Measurements from ENCODE around the gene CSTF1.

Gene CSTF1

GRCh38 chr20:56445130-56445529 is 52.7 kb downstream of the CSTF1 start:
- Histone ChIP-seq H3K4me3 (ENCODE audit: low read depth, low read length) (no peak overlapping the region), H3K27me3 (ENCODE audit: insufficient read depth, low read depth, severe bottlenecking) (peaks cover 79% of the 10 kb centered on the region), H3K27ac (no peak overlapping the region), H3K36me3 (no peaks in the 10 kb centered on the region), H3K9me3 (ENCODE audit: severe bottlenecking) (no peaks in the 10 kb centered on the region)
- TF ChIP-seq, protein P1, sequence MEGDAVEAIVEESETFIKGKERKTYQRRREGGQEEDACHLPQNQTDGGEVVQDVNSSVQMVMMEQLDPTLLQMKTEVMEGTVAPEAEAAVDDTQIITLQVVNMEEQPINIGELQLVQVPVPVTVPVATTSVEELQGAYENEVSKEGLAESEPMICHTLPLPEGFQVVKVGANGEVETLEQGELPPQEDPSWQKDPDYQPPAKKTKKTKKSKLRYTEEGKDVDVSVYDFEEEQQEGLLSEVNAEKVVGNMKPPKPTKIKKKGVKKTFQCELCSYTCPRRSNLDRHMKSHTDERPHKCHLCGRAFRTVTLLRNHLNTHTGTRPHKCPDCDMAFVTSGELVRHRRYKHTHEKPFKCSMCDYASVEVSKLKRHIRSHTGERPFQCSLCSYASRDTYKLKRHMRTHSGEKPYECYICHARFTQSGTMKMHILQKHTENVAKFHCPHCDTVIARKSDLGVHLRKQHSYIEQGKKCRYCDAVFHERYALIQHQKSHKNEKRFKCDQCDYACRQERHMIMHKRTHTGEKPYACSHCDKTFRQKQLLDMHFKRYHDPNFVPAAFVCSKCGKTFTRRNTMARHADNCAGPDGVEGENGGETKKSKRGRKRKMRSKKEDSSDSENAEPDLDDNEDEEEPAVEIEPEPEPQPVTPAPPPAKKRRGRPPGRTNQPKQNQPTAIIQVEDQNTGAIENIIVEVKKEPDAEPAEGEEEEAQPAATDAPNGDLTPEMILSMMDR (IDR thresholded peaks at IDR 0.05; ENCODE audit: low read depth, low read length) = no peak
- no peak for DNase-seq

DNA sequence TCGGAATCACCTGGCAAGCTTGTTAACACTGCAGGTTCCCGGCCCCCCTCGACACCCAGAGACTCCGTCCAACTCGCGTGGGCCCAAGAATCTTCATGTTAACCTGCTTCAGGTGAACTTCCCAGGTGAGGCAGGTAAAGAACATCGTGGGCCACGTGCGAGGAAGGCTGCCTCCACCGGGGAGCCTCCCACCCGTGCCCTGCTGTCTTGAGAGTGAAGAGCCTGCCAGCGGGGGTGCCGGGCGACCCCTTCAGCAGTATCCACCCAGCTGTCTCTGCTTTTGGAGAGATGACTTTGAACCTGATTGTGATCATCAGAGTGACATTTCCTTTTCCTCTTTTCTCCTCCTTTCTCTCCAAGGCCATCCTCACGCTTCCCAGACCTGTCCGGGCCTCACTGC is 53.1 kb downstream of the CSTF1 start:
- Histone ChIP-seq H3K4me3 (ENCODE audit: low read depth, low read length) (no peak overlapping the region), H3K27me3 (ENCODE audit: insufficient read depth, low read depth, severe bottlenecking) (peaks cover 79% of the 10 kb centered on the region), H3K36me3 (no peaks in the 10 kb centered on the region), H3K9me3 (ENCODE audit: severe bottlenecking) (no peaks in the 10 kb centered on the region), H3K27ac (no peak overlapping the region)
- no peak for DNase-seq
- TF ChIP-seq, protein P1 (IDR thresholded peaks at IDR 0.05; ENCODE audit: low read depth, low read length) = no peak

GRCh38 chr20:56447227-56447626 is 54.8 kb downstream of the CSTF1 start:
- no peak for DNase-seq
- no peak overlapping the region for H3K4me3 ChIP-seq (ENCODE audit: low read depth, low read length)
- H3K36me3 ChIP-seq = no peaks in the 10 kb centered on the region
- H3K9me3 ChIP-seq (ENCODE audit: severe bottlenecking) = no peaks in the 10 kb centered on the region
- H3K27ac ChIP-seq = no peak overlapping the region
- peaks cover 75% of the 10 kb centered on the region for H3K27me3 ChIP-seq (ENCODE audit: insufficient read depth, low read depth, severe bottlenecking)
- TF ChIP-seq, protein P1 (IDR thresholded peaks at IDR 0.05; ENCODE audit: low read depth, low read length) = no peak

DNA sequence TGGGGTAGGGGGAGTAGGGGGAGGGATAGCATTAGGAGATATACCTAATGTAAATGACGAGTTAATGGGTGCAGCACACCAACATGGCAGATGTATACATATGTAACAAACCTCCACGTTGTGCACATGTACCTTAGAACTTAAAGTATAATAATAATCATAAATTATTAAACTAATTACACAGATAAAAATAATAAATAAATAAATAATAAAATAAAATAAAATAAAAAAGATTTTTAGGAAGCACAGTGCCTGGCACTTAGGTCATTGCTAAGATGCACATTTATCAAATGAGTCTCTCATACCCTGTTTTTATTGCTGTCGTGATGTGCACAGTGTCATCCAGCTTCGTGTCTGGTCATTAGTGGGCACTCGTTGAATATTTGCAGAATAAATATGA is 57.0 kb downstream of the CSTF1 start:
- H3K27ac ChIP-seq = no peak overlapping the region
- H3K27me3 ChIP-seq (ENCODE audit: insufficient read depth, low read depth, severe bottlenecking) = peaks cover 72% of the 10 kb centered on the region
- TF ChIP-seq, protein P1 (IDR thresholded peaks at IDR 0.05; ENCODE audit: low read depth, low read length) = no peak
- H3K4me3 ChIP-seq (ENCODE audit: low read depth, low read length) = no peak overlapping the region
- no peaks in the 10 kb centered on the region for H3K36me3 ChIP-seq
- H3K9me3 ChIP-seq (ENCODE audit: severe bottlenecking) = no peaks in the 10 kb centered on the region
- no peak for DNase-seq

DNA sequence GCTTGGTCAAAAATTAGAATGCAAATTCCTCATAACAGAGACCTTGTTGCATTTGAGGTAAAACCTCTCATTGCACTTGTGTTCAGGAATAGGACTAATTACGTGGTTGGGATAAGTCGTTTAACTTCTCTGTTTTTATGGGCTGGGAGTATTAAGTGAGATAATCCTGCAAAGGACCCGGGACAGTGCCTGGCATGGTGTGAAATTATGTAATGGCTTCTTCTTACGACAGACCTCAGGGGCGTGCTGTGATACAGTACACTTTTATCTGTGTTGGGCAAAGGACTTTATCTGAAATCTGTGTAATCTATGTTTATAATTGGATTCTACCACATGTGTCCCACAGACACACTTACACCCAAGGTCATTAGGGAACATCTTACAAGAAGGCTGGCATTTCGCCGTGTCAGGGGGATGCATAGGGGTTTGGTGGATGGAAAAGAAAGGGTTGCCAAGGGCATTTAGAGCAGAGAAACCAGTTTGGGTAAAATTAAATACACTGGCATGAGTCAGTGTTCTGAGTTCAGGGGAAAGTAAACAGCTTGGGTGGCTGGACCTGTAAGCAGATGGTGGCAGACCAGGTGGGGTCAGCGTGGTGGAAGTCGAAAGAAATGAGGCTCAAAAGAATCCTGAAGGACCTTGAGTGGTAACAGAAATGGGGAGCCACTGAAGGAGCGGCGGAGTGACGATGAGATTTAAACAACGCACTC is 58.8 kb downstream of the CSTF1 start:
- no peak overlapping the region for H3K4me3 ChIP-seq (ENCODE audit: low read depth, low read length)
- TF ChIP-seq, protein P1 (IDR thresholded peaks at IDR 0.05; ENCODE audit: low read depth, low read length) = no peak
- no peak overlapping the region for H3K27ac ChIP-seq
- DNase-seq = no peak
- H3K9me3 ChIP-seq (ENCODE audit: severe bottlenecking) = no peaks in the 10 kb centered on the region
- H3K27me3 ChIP-seq (ENCODE audit: insufficient read depth, low read depth, severe bottlenecking) = peaks cover 72% of the 10 kb centered on the region
- H3K36me3 ChIP-seq = no peaks in the 10 kb centered on the region

DNA sequence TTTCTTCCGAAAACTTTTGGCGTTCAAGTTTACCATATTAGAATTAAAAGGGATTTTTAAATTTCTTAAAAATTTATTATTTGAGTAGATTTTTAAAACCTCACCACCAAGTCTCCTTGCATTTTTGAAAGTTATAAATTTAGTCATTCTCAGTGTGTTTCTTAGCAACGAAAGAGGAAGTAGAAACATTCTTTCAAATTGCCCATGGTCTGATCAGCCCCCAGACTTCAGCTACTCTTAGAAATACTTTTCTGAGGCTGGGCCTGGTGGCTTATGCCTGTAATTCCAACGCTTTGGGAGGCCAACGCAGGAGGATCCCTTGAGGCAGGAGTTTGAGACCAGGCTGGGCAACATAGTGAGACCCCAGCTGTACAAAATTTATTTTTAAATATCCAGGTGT is 60.9 kb downstream of the CSTF1 start:
- Histone ChIP-seq H3K27me3 (ENCODE audit: insufficient read depth, low read depth, severe bottlenecking) (peaks cover 77% of the 10 kb centered on the region), H3K36me3 (no peaks in the 10 kb centered on the region), H3K4me3 (ENCODE audit: low read depth, low read length) (no peak overlapping the region), H3K27ac (no peak overlapping the region), H3K9me3 (ENCODE audit: severe bottlenecking) (no peaks in the 10 kb centered on the region)
- DNase-seq = no peak
- TF ChIP-seq, protein P1 (IDR thresholded peaks at IDR 0.05; ENCODE audit: low read depth, low read length) = no peak

Measured in WERI-Rb-1 (cell line).